ENCODE measurements around the gene MMP23B.
"Not testable (repeated sequence)": the region's sequence is repeated elsewhere in the genome, so short reads cannot be mapped to it uniquely, and the experiment has no call there.

The MMP23B gene

DNA sequence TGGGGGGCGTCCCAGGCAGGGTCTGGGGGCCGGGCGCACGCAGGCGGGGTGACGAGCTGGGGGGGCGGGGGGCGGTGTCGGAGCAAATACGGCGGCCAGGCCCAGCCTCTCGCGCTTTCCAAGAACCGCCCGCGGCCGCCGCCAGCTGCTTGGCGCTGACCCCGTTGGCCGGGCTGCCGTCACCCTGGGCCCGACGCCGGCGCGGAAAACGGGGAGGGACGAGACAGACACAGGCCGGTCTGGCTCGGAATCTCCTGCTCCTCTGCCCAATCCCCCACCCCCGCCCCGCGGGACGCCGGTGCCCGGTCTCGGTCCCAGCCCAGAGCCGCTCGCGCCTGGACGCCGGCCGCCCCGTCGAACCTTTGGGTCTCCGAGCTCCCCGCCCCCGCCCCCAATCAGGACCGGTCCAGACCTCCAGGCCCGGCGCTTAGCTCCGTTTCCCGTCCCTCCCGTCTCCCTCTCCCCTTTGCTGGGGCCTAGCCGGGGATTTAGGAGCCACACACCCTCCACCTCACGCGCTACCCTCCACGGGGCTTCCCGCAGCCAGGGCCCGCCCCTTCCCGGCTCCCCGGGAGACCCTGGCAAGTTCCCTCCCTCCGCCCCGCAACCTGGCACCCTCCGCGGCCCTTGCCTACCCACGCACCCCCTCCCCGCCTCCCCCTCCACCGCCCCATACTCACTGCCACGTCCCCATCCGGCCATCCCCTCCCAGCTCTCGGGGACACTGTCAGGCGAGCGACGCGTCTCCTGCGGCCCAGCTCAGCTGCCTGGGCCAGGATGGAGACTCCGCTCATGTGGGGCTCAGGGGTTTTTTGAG is 800 bp upstream of the MMP23B start:
- DNase-seq (ENCODE audit: low read depth in 2 of 2), result no peak

DNA sequence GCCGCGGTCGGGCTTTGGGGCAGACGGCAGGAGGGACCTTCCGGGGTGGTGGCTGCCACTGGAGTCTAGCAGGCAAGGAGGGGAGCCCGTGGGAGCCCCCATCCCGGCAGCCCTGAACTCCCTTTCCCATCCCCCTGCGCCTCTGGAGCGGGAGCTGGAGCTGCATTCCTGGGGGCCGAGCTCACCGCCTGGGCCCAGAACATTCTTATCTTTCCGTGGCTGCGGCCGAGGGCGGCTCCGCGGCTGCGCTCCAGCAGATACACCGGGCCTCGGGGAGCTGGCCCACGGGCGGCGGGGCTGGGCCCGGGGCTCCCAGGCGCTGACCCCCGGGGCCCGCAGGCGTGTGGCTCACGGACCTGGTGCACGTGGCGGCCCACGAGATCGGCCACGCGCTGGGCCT is 1.4 kb downstream of the MMP23B start:
- DNase-seq (ENCODE audit: low read depth in 2 of 2), result not testable (repeated sequence)

DNA sequence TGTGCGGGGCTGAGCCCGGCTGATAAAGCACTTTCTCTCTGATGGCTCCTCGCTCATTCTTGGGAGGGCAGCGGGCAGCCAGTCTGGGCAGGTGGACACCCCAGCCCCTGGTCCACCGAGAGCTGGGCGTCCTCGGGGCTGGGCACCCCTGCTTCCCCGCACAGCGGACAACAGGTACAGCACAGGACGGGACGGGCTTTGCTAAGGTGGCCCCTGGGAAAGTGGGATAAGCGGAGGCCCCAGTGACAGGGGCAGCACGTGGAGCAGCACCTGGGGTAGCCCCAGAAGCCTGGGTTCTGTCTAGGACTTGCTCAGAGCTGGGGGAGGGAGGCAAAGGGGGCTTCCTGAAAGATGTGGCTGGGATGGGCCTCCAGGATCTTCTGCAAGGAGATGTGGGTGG is 2.6 kb downstream of the MMP23B start:
- DNase-seq (ENCODE audit: low read depth in 2 of 2), result not testable (repeated sequence)

DNA sequence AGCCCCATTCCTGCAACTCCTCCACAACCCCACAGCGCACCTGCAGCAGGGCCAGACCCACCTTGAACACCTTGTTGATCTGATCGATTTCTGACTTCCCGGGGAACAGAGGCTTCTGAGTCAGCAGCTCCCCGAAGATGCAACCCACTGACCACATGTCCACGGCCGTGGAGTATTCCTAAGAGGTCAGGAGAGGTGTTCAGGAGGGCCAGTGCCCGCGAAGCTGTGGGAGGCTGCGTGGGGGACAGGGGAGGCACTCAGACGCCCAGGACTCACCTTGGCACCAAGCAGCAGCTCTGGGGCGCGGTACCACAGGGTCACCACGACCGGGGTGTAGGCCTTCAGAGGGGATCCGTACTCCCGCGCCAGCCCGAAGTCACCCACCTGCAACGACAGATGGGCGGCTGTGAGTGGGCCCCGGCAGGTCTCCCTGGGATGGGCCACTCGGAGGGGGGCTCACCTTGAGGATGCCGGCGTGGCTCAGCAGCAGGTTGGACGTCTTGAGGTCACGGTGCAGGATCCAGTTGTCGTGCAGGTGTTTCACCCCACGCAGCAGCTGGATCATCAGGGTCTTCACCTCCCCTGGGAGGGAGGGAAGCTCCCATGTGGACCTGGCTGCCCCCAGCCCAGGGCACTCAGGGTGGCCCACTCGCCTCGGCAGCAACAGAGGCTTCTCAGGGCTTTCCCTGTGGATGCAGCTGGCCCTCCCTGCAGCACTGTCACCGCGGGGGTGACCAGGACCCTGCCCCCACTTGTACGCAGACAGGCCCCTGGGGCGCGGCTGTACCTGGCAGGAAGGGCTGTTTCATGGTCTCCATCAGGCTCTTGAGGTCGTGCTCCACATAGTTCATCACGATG is 4.9 kb downstream of the MMP23B start:
- not testable (repeated sequence) for DNase-seq (ENCODE audit: low read depth in 2 of 2)

DNA sequence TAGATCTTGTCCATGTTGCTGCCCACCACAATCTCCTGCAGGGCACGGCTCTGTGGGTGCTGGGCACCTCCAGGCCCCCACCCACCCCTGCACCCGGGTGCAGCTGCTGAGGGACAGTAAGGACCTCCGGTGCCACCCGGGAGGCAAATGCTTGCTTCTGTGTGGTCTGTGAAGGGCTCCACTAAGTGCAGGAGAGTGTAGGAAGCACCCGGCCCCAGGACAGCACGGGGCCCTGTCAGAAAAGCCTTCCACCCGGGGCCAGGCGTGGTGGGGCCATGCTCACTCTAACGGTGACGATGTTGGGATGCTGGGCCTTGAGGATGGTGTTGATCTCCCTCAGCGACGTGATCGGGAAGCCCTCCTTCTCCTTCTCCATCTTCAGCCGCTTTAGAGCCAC is 5.5 kb downstream of the MMP23B start:
- DNase-seq (ENCODE audit: low read depth in 2 of 2), result not testable (repeated sequence)

DNA sequence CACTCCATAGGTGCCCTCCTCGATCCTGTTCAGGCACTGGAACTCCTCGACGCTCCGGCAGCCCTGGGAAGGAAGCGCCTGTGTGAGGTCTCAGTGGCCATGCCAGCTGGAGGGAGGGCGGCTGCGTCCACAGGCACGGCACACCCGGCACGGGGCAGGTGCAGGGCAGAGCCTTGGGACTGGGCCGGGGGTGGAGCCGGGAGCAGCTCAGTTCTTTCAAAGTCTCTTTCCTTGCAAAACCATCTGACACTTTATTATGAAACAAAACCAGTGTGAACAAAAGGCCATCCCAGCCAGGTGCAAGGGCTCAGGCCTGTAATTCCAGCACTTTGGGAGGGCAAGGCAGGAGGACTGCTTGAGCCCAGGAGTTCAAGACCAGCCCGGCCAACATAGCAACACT is 6.6 kb downstream of the MMP23B start:
- not testable (repeated sequence) for DNase-seq (ENCODE audit: low read depth in 2 of 2)

DNA sequence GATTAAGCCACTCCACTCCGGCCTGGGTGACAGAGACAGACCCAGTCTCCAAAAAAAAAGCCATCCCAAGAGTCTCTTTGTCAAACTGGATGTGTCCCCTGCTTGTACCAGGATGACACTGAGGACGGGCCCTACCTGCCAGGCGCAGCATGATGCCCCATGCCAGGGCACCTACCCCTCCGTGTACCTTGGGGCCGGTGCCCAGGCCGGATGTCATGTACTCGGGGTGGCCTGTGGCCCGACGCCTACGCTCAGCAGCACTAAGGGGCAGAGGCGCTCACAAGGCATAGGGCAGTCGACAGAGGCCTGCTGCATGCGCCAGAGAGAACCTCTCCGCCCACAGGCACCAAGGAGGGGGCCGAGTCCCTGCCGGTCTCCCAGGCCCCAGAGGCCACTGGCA is 7.4 kb downstream of the MMP23B start:
- not testable (repeated sequence) for DNase-seq (ENCODE audit: low read depth in 2 of 2)

DNA sequence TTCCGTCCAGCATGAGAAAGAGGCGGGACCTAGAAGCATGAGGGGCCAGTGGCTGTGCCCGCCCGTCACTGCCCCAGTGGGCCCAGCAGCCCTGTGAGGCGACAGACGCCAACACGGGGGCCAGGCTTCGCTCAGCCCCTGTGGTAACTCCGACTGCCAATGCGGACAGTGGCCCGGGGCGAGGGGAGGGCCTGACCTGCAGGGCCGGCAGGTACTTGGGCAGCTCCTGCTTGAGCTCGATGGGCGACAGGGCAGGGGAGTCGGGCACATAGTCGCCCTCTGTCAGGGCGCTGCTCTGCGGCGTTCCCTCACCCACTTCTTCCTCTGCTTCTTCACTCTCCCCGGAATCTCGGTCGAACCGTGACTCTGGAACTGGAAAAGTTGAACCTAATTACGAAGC is 8.1 kb downstream of the MMP23B start:
- DNase-seq (ENCODE audit: low read depth in 2 of 2), result not testable (repeated sequence)

DNA sequence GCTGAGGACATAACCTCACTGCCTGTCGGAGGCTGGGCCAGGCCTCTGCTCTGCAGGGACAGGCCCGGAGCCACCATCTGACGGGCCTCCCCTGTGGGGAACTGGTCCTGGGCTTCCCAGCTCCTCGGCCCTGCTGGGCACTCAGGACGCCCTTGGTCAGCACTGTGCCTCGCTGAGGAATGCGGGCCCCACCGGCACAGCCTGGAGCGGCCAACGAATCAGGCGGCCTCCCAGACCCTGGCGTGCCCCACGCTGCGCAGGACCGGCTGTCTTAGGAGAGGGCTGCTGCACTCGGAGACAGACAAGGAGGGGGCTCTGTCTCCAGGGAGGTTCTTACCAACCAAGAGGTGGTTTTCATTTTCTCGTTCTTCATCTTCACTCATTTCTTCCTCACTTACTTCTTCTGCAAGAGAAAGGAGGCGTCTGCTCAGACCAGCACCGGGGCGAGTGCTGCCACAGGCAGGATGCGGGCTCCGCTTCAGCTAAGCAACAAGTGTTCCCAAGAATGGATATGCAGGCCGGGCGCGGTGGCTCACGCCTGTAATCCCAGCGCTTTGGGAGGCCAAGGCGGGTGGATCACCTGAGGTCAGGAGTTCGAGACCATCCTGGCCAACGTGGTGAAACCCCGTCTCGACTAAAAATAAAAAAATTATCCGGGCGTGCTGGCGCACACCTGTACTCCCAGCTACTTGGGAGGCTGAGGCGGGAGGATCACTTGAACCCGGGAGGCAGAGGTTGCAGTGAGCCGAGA is 8.9 kb downstream of the MMP23B start:
- DNase-seq (ENCODE audit: low read depth in 2 of 2), result not testable (repeated sequence)

DNA sequence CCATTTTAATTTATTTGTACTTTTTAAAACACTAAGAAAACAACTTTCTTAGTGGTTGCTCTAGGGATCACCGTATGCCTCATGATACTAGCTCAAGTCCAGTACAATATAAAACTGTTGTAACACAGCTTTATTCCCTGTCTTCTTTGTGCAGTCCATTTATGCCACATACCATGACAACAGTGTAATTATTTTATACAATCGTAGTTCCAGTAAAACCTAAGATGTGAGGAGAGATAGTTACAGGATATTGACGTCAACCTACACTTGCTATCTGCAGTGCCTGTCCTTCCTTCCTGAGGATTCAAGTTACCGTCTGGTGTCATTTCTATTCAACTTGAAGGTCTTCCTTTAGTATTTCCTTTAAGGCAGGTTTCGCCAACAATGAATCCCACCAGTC is 14.4 kb downstream of the MMP23B start:
- not testable (repeated sequence) for DNase-seq (ENCODE audit: low read depth in 2 of 2)

DNA sequence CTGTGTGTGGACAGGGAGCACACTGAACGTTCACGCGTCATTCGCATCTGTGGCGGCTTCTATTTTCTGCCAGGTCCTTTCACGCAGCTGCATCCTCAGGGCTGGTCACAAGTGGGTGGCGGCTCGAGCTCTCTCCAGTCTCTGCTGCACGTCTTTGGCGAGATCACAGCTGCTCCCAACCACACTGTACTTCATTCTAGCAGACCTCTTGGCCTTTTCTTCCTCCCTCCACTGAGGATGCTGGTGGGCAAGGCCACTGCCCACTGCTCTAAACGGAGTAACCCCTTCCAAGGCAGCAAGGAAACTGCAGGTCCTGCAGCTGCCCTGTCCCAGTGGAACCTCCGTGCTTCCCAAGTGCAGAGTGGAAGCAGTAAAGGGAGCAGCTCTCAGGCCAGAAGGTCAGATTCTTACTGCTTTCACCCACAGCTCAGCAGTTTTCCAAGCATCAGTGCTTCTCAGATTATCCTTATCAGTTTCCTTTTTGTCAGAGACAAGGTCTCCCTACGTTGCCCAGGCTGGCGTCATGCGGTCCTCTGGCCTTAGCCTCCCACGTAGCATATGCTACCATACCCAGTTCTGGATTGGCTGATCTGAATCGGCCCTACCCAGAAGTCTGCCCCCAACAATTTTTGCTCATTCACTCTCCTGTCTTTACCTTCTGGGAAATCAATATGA is 15.7 kb downstream of the MMP23B start:
- not testable (repeated sequence) for DNase-seq (ENCODE audit: low read depth in 2 of 2)

DNA sequence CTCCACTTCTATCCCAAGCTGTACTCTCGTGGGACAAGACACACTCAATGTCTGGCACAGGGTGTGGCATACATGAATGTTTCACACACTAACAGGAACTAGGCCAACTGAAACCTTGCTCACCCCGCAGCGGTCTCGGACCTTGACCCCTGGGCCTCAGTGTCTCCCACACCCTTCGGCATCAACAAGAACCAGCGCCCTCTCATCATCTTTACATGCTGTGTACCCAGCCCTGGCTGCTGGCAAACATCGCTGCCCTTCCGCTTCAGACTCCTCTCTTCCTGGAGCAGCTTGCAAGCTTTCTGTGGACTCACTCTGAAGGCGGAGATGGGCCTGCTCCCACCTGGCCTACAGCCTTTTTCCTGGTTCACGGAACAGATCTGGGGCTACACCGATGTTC is 16.3 kb downstream of the MMP23B start:
- DNase-seq (ENCODE audit: low read depth in 2 of 2), result not testable (repeated sequence)

DNA sequence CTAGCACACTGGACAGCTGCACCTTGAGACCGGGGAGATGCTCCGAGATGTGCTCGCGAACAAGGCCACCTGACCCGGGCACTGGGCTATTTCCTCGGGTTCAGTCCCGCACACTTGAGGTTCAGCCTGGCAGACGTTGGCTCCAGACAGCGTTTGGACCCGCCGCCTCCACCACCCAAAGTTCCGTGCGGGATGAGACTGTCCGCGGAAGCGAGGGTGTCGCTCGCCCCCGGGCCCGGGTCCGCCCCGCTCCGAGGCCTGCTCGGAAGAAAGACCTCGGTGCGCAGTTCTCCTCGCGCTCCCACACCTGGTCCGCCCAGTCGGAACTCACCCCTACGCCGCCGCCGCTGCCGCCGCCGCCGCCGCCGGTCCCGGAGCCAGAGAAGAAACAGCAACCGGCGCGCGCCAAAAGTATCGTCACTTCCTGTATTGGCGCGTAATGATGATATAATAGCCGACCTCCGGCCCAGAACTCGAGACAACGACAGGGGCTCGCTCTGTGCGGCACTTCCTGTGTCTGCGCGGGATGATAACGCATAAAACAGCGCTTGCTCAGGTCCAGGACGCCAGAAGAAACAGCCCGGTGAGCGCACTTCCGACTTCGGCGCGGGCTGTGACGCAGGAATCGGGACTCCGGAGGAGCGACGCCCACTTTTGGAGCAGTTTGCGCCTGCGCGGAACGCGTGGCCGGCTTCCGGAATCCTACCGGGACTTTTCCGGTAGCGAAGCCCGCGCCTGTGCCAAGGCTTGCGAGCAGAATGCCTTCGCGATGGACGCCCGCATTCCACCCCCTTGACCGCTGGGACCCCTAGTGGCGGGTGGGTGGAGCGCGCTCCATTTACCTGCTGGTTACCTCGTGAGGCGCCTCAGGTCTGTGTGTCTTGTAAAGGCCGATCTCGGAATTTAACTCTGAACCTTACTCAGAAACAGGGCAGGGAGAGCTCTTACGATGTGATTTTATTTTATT is 26.9 kb downstream of the MMP23B start, which contains the start of gene CDK11B:
CDK11B (minus strand) TSS at position 422 of the 967 bp plus-strand sequence. CDS start 1,519 bp downstream, outside the sequence.
- peak; percentile 95 to 98 for DNase-seq (ENCODE audit: low read depth in 2 of 2)

DNA sequence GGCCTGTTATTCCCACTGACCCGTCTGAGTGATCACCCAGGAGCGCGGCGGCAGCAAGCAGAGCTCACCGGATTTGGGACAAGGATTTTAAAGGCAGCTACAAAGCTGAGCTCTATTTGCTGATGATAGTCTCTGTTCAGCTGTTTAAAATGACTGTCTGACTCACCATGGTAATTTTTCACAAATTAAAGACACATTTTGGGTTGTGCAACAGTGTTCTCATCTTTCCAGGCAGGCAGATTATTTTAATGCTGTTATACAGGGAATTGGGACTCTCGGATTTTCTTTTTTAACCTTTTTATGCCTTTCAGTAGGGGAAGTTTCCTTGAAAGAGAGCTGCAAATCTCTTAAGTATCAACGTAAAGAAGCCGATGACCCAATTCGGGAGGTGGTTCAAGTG is 30.4 kb downstream of the MMP23B start:
- not testable (repeated sequence) for DNase-seq (ENCODE audit: low read depth in 2 of 2)

DNA sequence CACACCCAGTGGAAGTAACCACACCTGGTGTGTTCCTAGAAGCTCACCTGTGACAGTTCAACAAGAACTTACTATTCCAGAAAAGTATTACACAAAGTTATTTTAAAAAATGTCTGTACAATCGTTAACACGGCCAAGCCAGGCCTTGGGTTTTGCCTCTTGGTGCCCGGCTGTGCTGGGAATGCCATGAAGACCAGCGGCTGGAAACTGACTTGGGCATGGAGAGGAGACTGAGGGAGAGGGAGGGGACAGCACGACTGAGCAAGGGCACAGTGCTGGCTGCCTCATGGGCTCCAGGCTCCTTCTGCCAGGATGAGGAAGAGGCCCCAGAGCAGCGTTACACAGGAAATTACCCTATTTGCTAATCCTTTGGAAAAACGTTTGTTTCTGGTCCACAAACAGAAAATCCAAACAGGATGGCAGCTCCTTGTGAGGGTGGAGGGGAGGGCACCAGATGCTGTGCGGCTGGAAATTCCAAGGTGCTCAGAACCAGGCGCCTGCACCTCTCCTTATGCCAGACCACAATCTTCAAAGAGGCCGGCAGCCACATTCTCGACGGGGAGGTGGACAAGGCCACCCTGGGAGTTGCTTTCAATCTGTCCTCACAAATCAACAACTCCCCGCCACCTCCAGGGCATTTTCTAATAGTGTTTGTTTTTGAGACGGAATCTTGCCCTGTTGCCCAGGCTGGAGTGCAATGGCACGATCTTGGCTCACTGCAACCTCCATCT is 31.0 kb downstream of the MMP23B start:
- DNase-seq (ENCODE audit: low read depth in 2 of 2), result not testable (repeated sequence)

DNA sequence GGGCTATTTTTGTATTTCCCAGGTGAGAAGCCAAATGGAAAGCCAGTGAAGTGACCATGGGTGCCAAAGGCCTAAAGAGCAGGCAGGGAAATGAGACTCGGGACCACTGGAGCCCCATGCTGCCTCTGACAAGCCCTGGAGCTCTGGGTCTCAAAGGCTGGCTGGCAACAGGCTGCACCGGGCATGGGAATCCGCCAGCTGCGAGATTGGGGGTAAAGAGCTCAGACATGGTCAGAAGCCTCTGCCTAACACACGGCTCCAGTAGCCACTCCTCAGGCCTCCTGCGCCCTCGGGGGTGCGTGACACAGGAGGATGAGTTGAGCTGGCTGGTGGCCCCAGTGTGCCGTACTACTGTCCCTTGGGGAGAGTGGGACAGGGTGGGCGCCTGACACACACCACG is 32.3 kb downstream of the MMP23B start:
- DNase-seq (ENCODE audit: low read depth in 2 of 2), result not testable (repeated sequence)

DNA sequence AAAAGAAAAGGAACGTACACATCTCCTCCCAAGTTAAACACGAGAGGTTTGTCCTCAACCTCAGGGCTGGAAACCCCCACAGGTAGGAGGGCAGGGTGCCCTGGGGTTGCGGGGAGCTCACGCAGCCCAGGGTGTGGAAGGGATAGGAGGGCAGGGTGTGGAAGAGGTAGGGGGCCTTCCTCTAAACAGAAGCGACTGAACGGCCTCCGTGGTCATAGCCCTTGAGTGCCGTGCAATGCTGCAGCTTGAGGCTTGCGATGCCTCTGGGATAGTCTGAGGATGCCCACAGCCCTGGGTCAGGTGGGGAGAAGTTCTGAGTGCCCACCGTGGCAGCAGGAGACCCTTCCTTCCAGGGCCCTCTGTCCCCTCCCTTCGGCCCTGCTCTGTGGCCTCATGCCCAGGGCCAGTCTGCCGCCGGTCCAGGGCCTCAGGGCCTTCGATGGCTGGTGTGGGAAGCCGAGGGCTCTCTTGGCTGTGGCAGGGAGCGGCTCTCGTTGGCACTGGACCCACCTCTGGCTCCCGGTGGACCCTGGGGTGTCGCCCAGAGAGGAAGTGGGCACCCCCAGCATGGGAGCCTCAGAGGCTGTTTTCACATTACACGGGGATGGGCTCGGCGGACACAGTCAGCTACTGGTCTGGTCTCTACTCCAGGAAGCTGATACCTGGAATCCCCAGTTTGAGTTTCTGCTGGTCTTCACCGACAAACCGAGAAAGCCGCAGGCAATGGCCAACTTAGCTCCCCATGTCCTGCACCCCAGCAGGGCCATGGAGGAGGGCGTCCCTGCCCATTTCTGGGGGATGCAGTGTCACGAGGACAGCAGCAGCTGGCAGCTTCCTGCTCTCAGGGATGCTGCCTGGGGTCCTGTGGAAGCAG is 33.2 kb downstream of the MMP23B start:
- DNase-seq (ENCODE audit: low read depth in 2 of 2), result no peak

DNA sequence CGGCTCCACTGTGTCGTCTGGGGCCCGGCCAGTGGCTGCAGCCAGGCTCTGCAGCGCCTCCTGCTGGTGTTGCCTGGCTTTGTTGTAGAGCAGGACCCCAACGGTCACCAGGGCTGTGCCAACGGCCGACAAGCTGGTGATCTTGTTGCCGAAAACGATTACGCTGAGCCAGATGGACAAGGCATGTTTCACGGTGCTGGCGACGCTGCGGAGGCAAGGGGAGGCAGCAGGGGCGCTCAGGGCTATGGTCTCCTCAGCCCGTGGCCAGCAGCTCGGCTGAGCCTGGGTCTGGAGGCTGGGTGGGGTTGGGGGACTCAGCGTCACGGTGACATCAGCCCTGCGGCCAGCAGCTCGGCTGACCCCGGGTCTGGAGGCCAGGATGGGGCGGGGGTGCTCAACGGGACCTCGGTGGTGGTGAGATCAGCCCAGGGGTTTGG is 33.9 kb downstream of the MMP23B start:
- no peak for DNase-seq (ENCODE audit: low read depth in 2 of 2)

Data from stimulated activated CD4-positive, alpha-beta T cell treated with anti-CD3 and anti-CD28 coated beads, Interleukin-1b, Interleukin-23, amount 100 ng/mL, for 1 hour (primary cell).